ENCODE measurements around the gene GPR137C. TPM values are rescaled to one million over a fixed set of nuclear protein-coding genes. Genes with fewer than 3 reads are reported as not detected.

Gene GPR137C
- total RNA-seq, 1 experiment from 2014 or later: 1.2 TPM

GRCh38 chr14:52660325-52660724, 107.7 kb downstream of the GPR137C start:
- no peak for DNase-seq
- no peak overlapping the region for H3K27ac ChIP-seq
- H3F3A ChIP-seq (ENCODE audit: insufficient read depth, low read depth): peaks cover 9% of the 10 kb centered on the region
- no peaks in the 10 kb centered on the region for H3K4me1 ChIP-seq (replicated peaks; ENCODE audit: insufficient read depth)
- no peaks in the 10 kb centered on the region for H3K9me3 ChIP-seq (ENCODE audit: insufficient read depth, low read depth)
- CTCF ChIA-PET: no interaction called here
- H3K9me2 ChIP-seq (ENCODE audit: insufficient read depth): no peaks in the 10 kb centered on the region
- no peaks in the 10 kb centered on the region for H3K27me3 ChIP-seq (ENCODE audit: insufficient read depth, low read depth)
- POLR2A ChIA-PET (ENCODE audit: unreplicated experiment): no interaction called here
- no peak overlapping the region for H2AFZ ChIP-seq
- TF ChIP-seq EZH2 (IDR thresholded peaks at IDR 0.05; ENCODE audit: low read depth): no peak
- no peak for TF ChIP-seq CTCF (conservative IDR thresholded peaks at IDR 0.05)
- H3K4me2 ChIP-seq: no peak overlapping the region
- no peaks in the 10 kb centered on the region for H3K79me2 ChIP-seq (ENCODE audit: low read depth)
- H4K20me1 ChIP-seq (ENCODE audit: insufficient read depth): no peaks in the 10 kb centered on the region
- no TSS peak for BruUV-seq (replicated peaks)
- H3K4me3 ChIP-seq: no peak overlapping the region
- intact Hi-C loops (cut with micrococcal nuclease; ENCODE audit: unreplicated experiment): no loop called here
- H3K36me3 ChIP-seq (ENCODE audit: low read depth): peaks cover 8% of the 10 kb centered on the region; the same call in 1 of the 2 replicates

- Histone ChIP-seq H3K4me3 (no peak overlapping the region), H3K4me1 (replicated peaks; ENCODE audit: insufficient read depth) (no peaks in the 10 kb centered on the region), H4K20me1 (ENCODE audit: insufficient read depth) (no peaks in the 10 kb centered on the region), H3K9me3 (ENCODE audit: insufficient read depth, low read depth) (no peaks in the 10 kb centered on the region), H3K27me3 (ENCODE audit: insufficient read depth, low read depth) (no peaks in the 10 kb centered on the region), H3K9me2 (ENCODE audit: insufficient read depth) (no peaks in the 10 kb centered on the region), H3K36me3 (ENCODE audit: low read depth) (peaks cover 13% of the 10 kb centered on the region; the same call in 1 of the 2 replicates), H3K79me2 (ENCODE audit: low read depth) (no peaks in the 10 kb centered on the region), H3K27ac (no peak overlapping the region), H2AFZ (no peak overlapping the region), H3K4me2 (no peak overlapping the region), H3F3A (ENCODE audit: insufficient read depth, low read depth) (peaks cover 4% of the 10 kb centered on the region)
- DNase-seq: no peak
- TF ChIP-seq EZH2 (IDR thresholded peaks at IDR 0.05; ENCODE audit: low read depth) (no peak), CTCF (conservative IDR thresholded peaks at IDR 0.05) (no peak)
- ChIA-PET CTCF (no interaction called here), POLR2A (ENCODE audit: unreplicated experiment) (no interaction called here)
- BruUV-seq (replicated peaks): no TSS peak
- intact Hi-C loops (cut with micrococcal nuclease; ENCODE audit: unreplicated experiment): no loop called here
These were observed 108.2 kb downstream of the GPR137C start for GRCh38 chr14:52660832-52661231.

- TF ChIP-seq EZH2 (IDR thresholded peaks at IDR 0.05; ENCODE audit: low read depth) (no peak), CTCF (conservative IDR thresholded peaks at IDR 0.05) (no peak)
- no peaks in the 10 kb centered on the region for H3K9me2 ChIP-seq (ENCODE audit: insufficient read depth)
- intact Hi-C loops (cut with micrococcal nuclease; ENCODE audit: unreplicated experiment): no loop called here
- H3K4me1 ChIP-seq (replicated peaks; ENCODE audit: insufficient read depth): no peaks in the 10 kb centered on the region
- no peak overlapping the region for H3K27ac ChIP-seq
- CTCF ChIA-PET: no interaction called here
- peaks cover 4% of the 10 kb centered on the region for H3F3A ChIP-seq (ENCODE audit: insufficient read depth, low read depth)
- POLR2A ChIA-PET (ENCODE audit: unreplicated experiment): interaction anchor here (0.6 kb wide), 1 partner anchor 130 kb away, joined by 4 read pairs; no protein-coding TSS in a partner anchor
- no TSS peak for BruUV-seq (replicated peaks)
- H3K79me2 ChIP-seq (ENCODE audit: low read depth): no peaks in the 10 kb centered on the region
- no peak overlapping the region for H3K4me3 ChIP-seq
- no peak for DNase-seq
- no peaks in the 10 kb centered on the region for H3K27me3 ChIP-seq (ENCODE audit: insufficient read depth, low read depth)
- no peaks in the 10 kb centered on the region for H3K9me3 ChIP-seq (ENCODE audit: insufficient read depth, low read depth)
- no peaks in the 10 kb centered on the region for H4K20me1 ChIP-seq (ENCODE audit: insufficient read depth)
- no peak overlapping the region for H3K4me2 ChIP-seq
- no peak overlapping the region for H2AFZ ChIP-seq
- peaks cover 15% of the 10 kb centered on the region; the same call in 1 of the 2 replicates for H3K36me3 ChIP-seq (ENCODE audit: low read depth)
These were observed 108.7 kb downstream of the GPR137C start for GRCh38 chr14:52661314-52661713.

Data from PC-9 (cell line).